Upper lobe of right lung (tissue), 1 donor: ENCODE measurements around the gene CPED1. TPM values are rescaled to one million over a fixed set of nuclear protein-coding genes. Genes with fewer than 3 reads are reported as not detected.

Experiments
- ATAC-seq: fragments of 200-7000 bp; cut with Tn5 transposase; one replicate; pipeline ENCODE4 v1.9.1; 2020; ENCODE audit warnings: mild to moderate bottlenecking, moderate library complexity
- DNase-seq: peaks from one replicate; pipeline ENCODE4 v3.0.0-alpha.2; 2020
- H3K27ac ChIP-seq: fragments of 200-600 bp; one replicate; pipeline ENCODE4 v1.8.0; 2022
- H3K27me3 ChIP-seq: fragments of 200-600 bp; one replicate; pipeline ENCODE4 v1.8.0; 2022; ENCODE audit warnings: mild to moderate bottlenecking
- H3K36me3 ChIP-seq: fragments of 200-600 bp; one replicate; pipeline ENCODE4 v1.8.0; 2022
- H3K4me1 ChIP-seq: fragments of 200-600 bp; one replicate; pipeline ENCODE4 v1.8.0; 2022
- H3K4me3 ChIP-seq: fragments of 200-600 bp; one replicate; pipeline ENCODE4 v1.8.0; 2022; ENCODE audit warnings: mild to moderate bottlenecking
- H3K9me3 ChIP-seq: fragments of 200-600 bp; one replicate; pipeline ENCODE4 v1.8.0; 2022
- CTCF ChIP-seq: fragments of 200-600 bp; IDR thresholded peaks from one replicate; pipeline ENCODE4 v1.8.0; 2022; ENCODE audit warnings: antibody characterized with exemption
- intact Hi-C: fragments of 100-400 bp; cut with DNase I; formaldehyde crosslinking; loops from one replicate; pipeline ENCODE4 v1.11.0; 2022
- total RNA-seq: library from RNA; stranded (reverse); fragmentation: NEBNext Ultra II Directional; extraction: Animal tissue kit (Norgen Biotek cat#: 25700); gene quantifications from one replicate; pipeline ENCODE4 v1.2.1, GENCODE V29; 2021
- donor health status: DM: no; HTN: yes; CAD: no; lungs with severe emphysema.

CPED1 gene
- total RNA-seq, 1 donor from 2014 or later, result 39.2 TPM

GRCh38 chr7:121153995-121154394, 165.5 kb downstream of the CPED1 start:
- no peaks in the 10 kb centered on the region for H3K9me3 ChIP-seq
- no peak for ATAC-seq
- H3K4me1 ChIP-seq, result no peaks in the 10 kb centered on the region
- no peaks in the 10 kb centered on the region for H3K36me3 ChIP-seq
- intact Hi-C loops, result no loop called here
- H3K27me3 ChIP-seq, result no peaks in the 10 kb centered on the region
- H3K27ac ChIP-seq, result no peak overlapping the region
- DNase-seq, result no peak
- TF ChIP-seq CTCF, result no peak
- no peak overlapping the region for H3K4me3 ChIP-seq

- ATAC-seq (no peak), DNase-seq (no peak)
- intact Hi-C loops, result no loop called here
- Histone ChIP-seq H3K36me3 (no peaks in the 10 kb centered on the region), H3K4me1 (no peaks in the 10 kb centered on the region), H3K4me3 (no peak overlapping the region), H3K9me3 (no peaks in the 10 kb centered on the region), H3K27me3 (no peaks in the 10 kb centered on the region), H3K27ac (no peak overlapping the region)
- no peak for TF ChIP-seq CTCF
Observed at GRCh38 chr7:121156825-121157224, 168.3 kb downstream of the CPED1 start.

GRCh38 chr7:121157341-121157751, 168.8 kb downstream of the CPED1 start:
- no peak for DNase-seq
- Histone ChIP-seq H3K9me3 (no peaks in the 10 kb centered on the region), H3K4me1 (no peaks in the 10 kb centered on the region), H3K36me3 (no peaks in the 10 kb centered on the region), H3K27ac (no peak overlapping the region), H3K4me3 (no peak overlapping the region), H3K27me3 (no peaks in the 10 kb centered on the region)
- intact Hi-C loops, result no loop called here
- no peak for ATAC-seq
- TF ChIP-seq CTCF, result no peak

DNA sequence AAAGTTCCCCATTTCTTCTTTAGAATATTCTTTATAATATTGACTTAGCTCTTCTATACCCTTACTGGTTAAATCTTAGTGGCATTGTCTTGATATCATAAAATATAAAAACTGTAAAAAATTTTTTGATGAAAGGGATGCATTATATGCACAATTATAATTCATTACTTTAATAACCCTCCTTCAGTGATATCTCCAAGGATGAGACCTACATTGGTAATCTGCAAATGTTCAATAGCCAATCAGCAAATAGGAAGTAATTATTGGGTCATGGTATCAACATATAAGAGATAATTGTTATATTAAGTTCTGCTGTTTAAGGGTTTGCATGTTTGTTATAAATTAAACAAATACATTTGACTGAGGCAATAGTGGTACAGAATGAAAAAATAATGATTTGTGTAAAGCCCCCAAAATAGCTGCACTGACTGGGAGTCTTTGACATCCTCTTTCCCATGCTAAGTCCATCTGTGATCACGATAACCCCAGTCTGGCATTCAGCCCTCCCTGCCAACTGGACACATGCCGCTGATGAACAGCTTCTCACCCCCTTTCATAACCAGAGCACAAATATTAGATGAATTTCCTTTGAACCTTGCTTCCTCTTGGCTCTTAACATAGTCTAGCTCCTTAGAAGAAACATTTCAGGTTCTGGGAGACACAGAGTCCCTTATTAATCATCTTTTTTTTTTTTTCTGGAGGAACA, 169.5 kb downstream of the CPED1 start:
- Histone ChIP-seq H3K27me3 (no peaks in the 10 kb centered on the region), H3K9me3 (no peaks in the 10 kb centered on the region), H3K36me3 (no peaks in the 10 kb centered on the region), H3K4me3 (no peak overlapping the region), H3K4me1 (no peaks in the 10 kb centered on the region), H3K27ac (no peak overlapping the region)
- intact Hi-C loops, result no loop called here
- no peak for DNase-seq
- no peak for TF ChIP-seq CTCF
- no peak for ATAC-seq

GRCh38 chr7:121158665-121159064, 170.2 kb downstream of the CPED1 start:
- TF ChIP-seq CTCF, result no peak
- Histone ChIP-seq H3K27me3 (no peaks in the 10 kb centered on the region), H3K27ac (no peak overlapping the region), H3K36me3 (no peaks in the 10 kb centered on the region), H3K4me3 (no peak overlapping the region), H3K9me3 (no peaks in the 10 kb centered on the region), H3K4me1 (no peaks in the 10 kb centered on the region)
- DNase-seq, result no peak
- intact Hi-C loops, result no loop called here
- no peak for ATAC-seq

- no peak for TF ChIP-seq CTCF
- no peaks in the 10 kb centered on the region for H3K36me3 ChIP-seq
- H3K4me1 ChIP-seq, result no peaks in the 10 kb centered on the region
- intact Hi-C loops, result no loop called here
- DNase-seq (no peak), ATAC-seq (no peak)
- H3K4me3 ChIP-seq, result no peak overlapping the region
- H3K27ac ChIP-seq, result no peak overlapping the region
- no peaks in the 10 kb centered on the region for H3K9me3 ChIP-seq
- no peaks in the 10 kb centered on the region for H3K27me3 ChIP-seq
Observed at GRCh38 chr7:121159553-121159952, 171.0 kb downstream of the CPED1 start.
